Stimulated activated CD4-positive, alpha-beta T cell treated with anti-CD3 and anti-CD28 coated beads, Interleukin-15, amount 100 ng/mL, for 48 hours (primary cell): ENCODE measurements around the gene VARS2.
"Not testable (repeated sequence)": the region's sequence is repeated elsewhere in the genome, so short reads cannot be mapped to it uniquely, and the experiment has no call there.

Source experiments
- DNase-seq, 2 donors: peaks; one replicate each; pipeline ENCODE4 v3.0.0-alpha.2; 2020; ENCODE audit warnings: low read depth in 2 of 2

The VARS2 gene

GRCh38 chr6:30898750-30899360 lies 15.2 kb upstream of the VARS2 start:
- DNase-seq = no peak

GRCh38 chr6:30900863-30901417 lies 13.1 kb upstream of the VARS2 start:
- no peak for DNase-seq

GRCh38 chr6:30901436-30901835 lies 12.6 kb upstream of the VARS2 start:
- DNase-seq = no peak

- not testable (repeated sequence) for DNase-seq
Observed at GRCh38 chr6:30902196-30902595, 11.8 kb upstream of the VARS2 start.

GRCh38 chr6:30902709-30903108 lies 11.3 kb upstream of the VARS2 start:
- DNase-seq = no peak

GRCh38 chr6:30903236-30903635 lies 10.8 kb upstream of the VARS2 start:
- no peak for DNase-seq

GRCh38 chr6:30907290-30907757 lies 6.7 kb upstream of the VARS2 start:
- DNase-seq = not testable (repeated sequence)

GRCh38 chr6:30907758-30908591 lies 6.1 kb upstream of the VARS2 start, which contains the start of gene GTF2H4:
TSS of gene GTF2H4 (plus strand) at chr6:30908207.
- peak; percentile 94 to 95 for DNase-seq

GRCh38 chr6:30908700-30909099 lies 5.3 kb upstream of the VARS2 start:
- no peak for DNase-seq

- DNase-seq = not testable (repeated sequence)
Observed at GRCh38 chr6:30910473-30910872, 3.6 kb upstream of the VARS2 start.

GRCh38 chr6:30912746-30913520 lies 1.1 kb upstream of the VARS2 start:
- no peak for DNase-seq

GRCh38 chr6:30913721-30914075 lies 340 bp upstream of the VARS2 start:
- no peak for DNase-seq

GRCh38 chr6:30914854-30915590 lies 984 bp downstream of the VARS2 start:
- DNase-seq = no peak

- DNase-seq = no peak
Observed at GRCh38 chr6:30915591-30915946, 1.5 kb downstream of the VARS2 start.

- no peak for DNase-seq
Observed at GRCh38 chr6:30917041-30917440, 3.0 kb downstream of the VARS2 start.

GRCh38 chr6:30917487-30917886 lies 3.4 kb downstream of the VARS2 start:
- no peak for DNase-seq

- no peak for DNase-seq
Observed at GRCh38 chr6:30918670-30919069, 4.6 kb downstream of the VARS2 start.

GRCh38 chr6:30922447-30922852 lies 8.4 kb downstream of the VARS2 start:
- no peak for DNase-seq

- not testable (repeated sequence) for DNase-seq
Observed at GRCh38 chr6:30924040-30924627, 10.1 kb downstream of the VARS2 start.

GRCh38 chr6:30926644-30927043 lies 12.6 kb downstream of the VARS2 start:
- DNase-seq = no peak

- not testable (repeated sequence) for DNase-seq
Observed at GRCh38 chr6:30927080-30927479, 13.0 kb downstream of the VARS2 start.
